Lung microvascular endothelial cell (primary cell): Measurements from ENCODE around the gene ATG2A. TPM values are rescaled to one million over a fixed set of nuclear protein-coding genes. Genes with fewer than 3 reads are reported as not detected.
A peak's percentile ranks its signal among the peaks of the same experiment; 100 is the strongest.

ENCODE experiments used
- DNase-seq, 2 donors: peaks; one replicate each; pipeline versions ENCODE4 v3.0.0 to v3.0.0-alpha.2; 2010; ENCODE audit warnings: low read depth in 2 of 2
- total RNA-seq: library from RNA; depleted of rRNA; stranded (reverse); fragments of >200 nt; gene quantifications from 2 replicates; pipeline ENCODE4 v1.2.1, GENCODE V29; 2014

ATG2A gene
- total RNA-seq, 1 donor from 2014 or later = 12.1 TPM

DNA sequence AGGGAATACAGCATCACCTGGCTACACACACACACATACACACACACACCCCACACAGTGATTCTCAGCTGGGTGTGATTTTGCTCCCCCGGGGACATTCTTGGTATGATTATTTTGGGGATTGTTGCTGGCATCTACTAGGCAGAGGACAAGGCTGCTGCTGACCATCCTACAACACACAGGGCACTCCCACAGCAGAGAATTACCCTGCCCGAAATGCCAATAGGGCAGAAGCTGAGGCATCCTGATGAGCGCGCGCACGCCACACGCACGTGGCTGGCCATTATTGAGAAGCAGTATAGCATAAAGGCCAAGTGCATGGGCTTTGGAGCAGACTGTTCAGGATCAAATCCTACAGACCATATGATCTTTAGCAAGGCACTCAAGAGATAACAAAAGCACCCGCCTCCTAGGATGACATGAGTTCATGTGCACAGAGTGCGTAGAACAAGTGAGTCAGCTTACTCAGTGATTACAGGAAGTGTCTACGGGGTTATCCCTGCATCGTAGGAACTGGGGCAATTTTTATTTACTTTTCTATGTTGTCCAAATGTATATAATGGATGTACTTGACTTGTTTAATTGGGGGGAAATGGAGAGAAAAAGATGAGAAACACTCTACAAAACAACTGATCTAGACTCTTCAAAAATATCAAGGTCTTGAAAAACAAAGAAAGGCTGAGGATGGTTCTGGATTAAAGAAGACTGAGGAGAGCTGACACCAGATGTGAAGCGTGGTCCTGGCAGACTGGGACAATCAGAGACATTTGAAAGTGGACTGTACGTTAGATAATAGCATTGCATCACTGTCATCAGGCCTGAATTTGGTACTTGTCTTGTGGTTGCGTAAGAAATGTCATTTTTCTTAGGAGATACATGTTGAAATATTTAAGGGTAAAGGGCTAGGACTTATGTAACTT lies 31.4 kb downstream of the ATG2A start:
- DNase-seq = peak; percentile 39 to 83

DNA sequence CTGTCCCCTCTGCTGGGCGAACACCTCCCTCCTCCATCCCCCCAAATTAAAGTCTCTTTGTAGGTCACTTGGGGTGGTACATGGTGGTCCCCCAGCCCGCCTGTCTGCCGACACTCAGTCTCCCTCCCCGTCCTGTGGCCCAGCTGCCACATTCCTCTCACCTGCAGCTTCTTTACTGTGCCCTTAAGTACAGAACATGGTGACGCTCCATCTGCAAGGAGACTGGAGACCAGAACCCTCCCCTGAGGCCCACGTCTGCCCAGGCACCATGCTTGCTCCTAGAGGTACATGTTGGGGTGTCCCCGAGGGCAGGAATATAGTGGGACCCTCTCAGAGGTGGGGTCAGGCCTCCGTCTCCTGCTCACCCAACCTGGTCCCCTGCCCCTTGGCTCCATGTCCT lies 33.0 kb downstream of the ATG2A start:
- DNase-seq = no peak

- no peak for DNase-seq
Observed at GRCh38 chr11:64883575-64883974, 33.4 kb downstream of the ATG2A start.

GRCh38 chr11:64882243-64882642 lies 34.8 kb downstream of the ATG2A start:
- DNase-seq = no peak

- DNase-seq = no peak
Observed at GRCh38 chr11:64881476-64881875, 35.5 kb downstream of the ATG2A start.

DNA sequence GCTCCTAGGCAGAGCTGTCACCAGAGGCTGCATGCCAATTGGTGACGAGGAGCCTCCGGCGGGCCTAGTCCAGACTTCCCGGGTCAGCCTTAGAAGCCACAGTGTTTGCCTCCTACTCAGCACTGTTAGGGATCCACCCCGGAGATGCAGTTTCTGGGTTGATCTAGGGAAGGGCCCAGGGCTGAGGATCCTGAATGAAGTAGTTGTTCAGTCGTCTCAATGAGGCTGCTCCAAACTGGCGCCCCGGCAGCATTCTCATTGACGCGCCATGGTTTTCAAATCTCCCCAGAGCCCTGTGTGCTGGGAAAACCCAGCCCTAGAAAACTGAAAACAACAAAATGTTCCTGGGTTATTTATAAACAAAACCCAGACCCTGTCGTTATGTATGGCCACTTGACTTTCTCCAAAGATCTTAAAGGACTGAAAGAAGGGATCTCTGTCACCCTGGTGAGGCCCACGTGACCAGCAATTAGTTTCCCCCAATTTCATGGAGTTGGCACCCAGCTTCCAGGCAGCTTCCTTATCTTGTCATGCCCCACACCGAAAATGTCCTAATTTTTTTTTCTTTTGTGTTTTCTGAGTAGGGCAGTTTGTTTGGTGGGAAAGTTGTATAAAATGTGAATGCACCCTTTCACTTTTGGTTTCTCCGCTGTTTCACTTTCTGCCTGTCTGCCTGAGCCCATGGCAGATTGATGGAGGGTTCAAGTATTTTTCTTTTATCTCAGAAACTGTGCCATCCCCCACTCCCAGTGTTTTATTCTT lies 36.6 kb downstream of the ATG2A start:
- DNase-seq = no peak

DNA sequence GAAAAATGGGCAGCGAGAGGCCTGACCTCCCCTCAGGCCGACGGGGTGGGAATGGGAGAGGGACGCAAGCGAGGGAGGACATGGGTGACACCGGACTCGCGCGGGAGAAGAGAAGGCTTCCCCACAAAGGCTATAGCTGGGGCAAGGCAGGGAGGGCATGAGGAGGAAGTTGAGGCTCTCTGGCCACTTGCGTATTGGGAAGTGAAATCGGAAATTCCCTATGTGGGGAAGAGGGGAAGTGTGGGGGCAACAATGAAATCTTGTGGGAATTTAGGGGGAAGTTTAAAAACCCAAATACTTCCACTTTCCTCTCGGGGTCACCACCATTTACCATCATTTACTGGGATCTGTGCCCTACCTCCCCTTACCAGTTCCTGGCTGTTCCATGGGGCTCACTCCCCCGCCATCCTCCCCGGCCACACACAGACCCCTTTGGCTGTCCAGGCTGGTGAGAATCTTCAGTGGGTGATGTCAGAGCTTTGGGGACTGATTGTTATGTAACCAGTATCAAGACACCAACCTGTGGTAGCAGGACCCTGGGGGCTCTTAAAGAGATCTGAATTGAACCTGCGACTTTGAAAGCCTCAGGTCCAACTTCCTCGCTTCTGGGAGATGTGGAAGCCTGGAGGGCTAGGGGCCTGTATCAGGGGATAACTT lies 37.6 kb downstream of the ATG2A start:
- DNase-seq = peak in 1 of 2 donors; percentile 41

DNA sequence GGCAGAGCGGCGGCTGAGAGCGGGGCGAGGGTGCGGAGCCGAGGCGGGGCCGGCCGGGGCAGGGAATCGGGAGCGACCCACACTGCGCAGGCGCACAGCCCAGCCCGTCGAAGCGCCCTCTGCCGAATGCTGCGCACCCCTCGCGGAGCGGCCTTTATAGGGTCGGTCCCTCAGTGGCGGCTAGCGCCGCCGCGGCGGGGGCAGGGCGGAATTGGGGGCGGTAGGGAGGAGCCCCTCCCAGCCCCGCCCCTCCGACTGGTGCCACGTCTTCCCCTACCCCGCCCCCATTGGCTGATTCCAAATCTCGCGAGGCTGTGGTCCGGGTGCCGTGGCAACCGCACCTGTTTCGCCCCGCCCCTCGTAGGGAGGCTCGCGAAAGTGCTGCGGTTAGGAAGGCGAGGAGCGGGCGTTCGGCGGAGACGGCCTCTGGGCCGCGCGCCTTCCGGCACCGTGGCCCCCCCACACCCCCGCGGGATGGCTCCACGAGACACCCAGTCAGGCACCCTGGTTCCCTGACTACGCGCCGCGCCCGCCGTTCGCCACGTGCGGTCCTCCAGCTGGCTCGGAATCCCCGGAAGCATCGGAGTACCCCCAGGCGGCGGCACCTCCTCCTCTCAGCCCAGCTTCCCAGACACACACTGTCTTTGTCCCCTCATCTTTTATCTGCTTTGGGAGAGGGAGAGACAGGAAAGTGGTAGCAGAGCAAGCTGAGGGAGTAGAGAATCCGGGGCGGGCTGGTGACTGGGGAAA lies 38.3 kb downstream of the ATG2A start, which contains the start of gene EHD1:
TSS of gene EHD1 (minus strand) at position 128 of the 750 bp plus-strand sequence. CDS start 157 bp downstream, outside the sequence.
- DNase-seq = peak; percentile 98

DNA sequence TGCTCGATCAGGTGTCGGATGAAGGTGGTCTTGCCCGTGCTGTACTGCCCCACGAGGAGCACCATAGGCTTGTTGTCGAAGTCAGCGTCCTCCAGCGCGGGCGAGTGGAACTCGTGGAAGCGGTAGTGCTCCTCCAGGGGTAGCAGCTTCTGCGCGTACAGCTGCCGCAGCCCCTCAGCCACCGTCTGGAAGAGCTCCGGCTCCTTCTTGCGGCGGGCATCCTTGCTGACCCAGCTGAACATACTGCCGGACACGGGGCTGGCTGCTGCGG lies 38.9 kb downstream of the ATG2A start:
- DNase-seq = no peak

DNA sequence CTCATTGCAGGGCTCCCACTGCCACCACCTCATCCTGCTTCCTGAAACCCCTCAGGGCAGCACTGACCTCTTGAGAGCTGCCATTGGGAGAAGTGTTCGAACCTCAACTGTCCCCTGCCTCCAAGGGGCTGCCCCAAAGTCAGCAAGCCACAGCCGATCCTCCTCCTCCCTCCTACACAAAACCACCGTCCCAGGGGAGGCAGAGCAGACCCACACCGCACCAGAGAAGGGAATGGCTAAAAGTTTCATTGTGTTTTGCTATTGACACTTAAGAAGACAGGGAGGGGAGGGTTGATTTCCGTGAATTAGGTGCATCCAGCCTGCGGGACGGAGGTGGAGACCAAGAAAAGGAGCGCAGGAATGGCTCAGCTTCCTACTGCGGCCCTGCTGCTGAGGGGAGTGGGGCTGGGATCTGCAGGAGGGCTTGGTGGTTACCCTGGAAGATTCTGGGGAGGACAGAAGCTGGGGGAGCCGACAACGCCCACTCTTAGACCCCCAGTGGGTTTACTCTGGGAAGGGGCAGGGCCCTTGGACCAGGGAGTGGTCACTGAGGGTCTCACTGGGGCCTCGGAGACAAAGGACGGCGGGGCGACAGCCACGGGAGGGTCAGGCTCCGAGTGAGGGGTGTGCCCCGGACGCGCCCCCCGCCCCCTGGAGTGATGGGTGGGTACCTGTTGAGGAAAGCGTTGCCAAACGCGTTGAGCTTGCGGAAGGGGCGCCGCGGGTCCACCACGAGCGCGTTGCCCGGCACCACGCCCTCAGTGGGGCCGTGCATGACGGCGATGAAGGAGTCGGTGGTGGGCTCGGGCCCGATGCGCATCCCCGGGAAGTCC lies 39.4 kb downstream of the ATG2A start:
- DNase-seq = peak in 1 of 2 donors; percentile 45

- DNase-seq = peak in 1 of 2 donors; percentile 35
Observed at GRCh38 chr11:64876835-64877341, 40.1 kb downstream of the ATG2A start.

- no peak for DNase-seq
Observed at GRCh38 chr11:64876229-64876750, 40.7 kb downstream of the ATG2A start.

DNA sequence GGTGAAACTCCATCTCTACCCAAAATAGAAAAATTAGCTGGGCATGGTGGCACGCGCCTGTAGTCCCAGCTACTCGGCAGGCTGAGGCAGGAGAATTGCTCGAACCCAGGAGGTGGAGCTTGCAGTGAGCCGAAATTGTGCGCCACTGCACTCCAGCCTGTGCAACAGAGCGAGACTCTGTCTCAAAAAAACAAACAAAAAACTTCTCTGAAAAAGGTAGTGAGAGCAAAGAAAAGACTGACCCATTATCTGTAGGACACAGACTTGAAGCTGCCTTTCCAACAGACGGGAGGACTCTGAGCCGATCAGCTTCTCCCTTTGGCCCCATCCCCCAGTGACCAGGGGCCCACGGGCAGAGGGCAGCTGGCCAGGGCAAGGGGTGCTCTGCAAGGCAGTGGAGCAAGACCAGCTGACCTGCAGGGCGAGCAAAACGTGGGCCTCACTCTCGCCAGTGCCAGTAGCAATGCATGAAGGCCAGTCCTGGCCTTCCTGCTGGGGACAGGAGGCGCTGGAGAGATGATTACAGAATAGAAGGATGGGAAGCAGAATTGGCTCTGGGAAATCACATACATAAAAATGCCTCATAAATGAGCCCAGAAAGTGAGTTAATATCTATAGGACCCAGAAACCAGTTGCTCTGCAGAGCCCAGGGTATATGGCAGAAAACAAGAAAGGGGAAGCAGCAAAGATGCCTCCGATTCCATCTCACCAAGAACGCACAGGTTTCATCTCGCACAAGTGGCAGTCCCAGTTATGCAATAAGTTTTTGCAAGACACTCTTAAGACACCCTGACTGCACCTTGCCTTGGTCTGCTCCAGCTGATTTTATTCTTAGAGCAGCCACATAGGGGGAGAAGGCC lies 41.4 kb downstream of the ATG2A start:
- DNase-seq = peak; percentile 30 to 39

- no peak for DNase-seq
Observed at GRCh38 chr11:64874308-64875240, 42.4 kb downstream of the ATG2A start.

DNA sequence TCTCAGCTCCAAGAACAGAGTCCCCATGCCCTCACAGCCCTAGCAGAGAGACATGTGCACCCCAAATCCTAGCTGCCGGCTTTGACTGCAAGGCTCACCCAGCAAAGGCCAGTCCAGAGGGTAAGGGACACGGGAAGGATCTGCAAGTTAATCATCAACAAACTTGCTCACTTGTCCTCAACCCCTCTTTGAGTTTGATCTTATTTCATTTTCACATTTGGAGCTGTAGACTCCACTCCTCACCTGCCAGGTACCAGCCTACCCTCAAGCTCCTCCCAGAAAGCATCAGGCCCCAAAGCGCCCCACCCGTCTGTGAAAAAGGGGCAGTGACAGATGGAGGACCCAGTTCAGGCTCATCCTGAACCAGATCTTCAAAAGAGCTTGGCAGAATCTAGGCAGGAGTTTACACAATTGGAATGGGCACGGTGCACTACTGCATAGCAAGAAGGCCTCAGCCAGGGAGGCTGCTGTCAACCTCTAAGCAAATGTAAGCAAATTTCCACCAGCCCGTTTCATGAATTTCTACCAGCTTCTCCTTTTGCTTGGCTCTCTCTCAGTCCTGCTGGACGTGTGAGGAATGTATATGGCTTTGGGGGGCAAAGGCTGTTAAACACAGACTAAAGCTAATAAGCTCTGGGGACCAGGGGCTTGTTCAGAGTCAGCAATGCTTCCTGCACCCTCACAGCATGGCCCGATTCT lies 44.1 kb downstream of the ATG2A start:
- DNase-seq = no peak

- DNase-seq = peak in 1 of 2 donors; percentile 31
Observed at GRCh38 chr11:64871492-64871891, 45.5 kb downstream of the ATG2A start.

DNA sequence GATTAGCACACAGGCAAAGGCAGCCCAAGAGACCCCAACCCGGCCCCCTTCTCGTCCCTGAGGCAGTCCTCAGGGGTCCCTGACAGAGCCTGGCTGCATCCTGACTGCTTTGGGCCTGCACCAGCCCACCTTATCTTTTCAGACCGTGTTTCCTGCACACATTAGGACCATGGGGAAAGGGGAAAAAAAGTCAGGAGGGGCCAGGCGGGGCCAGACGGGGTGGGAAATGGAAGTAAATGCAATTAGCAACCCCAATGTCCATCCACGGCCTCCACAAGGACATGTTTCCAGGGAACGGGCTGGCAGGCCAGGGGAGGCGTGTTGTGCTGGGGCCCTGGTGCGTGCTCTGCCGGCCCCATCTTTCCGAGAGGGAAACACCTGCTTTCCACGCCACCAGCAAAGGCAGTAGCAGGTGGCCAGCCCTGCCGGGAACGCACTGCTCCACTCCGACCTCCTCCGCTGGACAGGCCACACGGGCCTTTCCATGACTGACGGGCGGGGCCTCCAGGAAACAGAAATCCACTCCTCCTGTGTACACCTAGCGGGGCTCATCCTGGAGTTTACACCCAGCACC lies 46.0 kb downstream of the ATG2A start:
- peak; percentile 75 to 82 for DNase-seq
